A673 (cell line): ENCODE measurements around the gene MYO7B. TPM values are rescaled to one million over a fixed set of nuclear protein-coding genes. Genes with fewer than 3 reads are reported as not detected.

Experiments
- BruUV-seq: library from RNA; stranded (reverse); fragments of 400-500 nt; replicated peaks from 2 replicates; lab custom pipeline; 2021; lab: Mats Ljungman, UMichigan
- CTCF ChIA-PET: fragments of 300-600 bp; sonication (Branson Sonifier 250); formaldehyde crosslinking; loops from one replicate; lab custom pipeline; 2022; ENCODE audit warnings: antibody characterized with exemption; lab: Charles Lee
- POLR2A ChIA-PET: fragments of 300-600 bp; sonication (Branson Sonifier 250); formaldehyde crosslinking; loops from one replicate; lab custom pipeline; 2022; ENCODE audit warnings: antibody characterized with exemption; ENCODE audit not compliant: low non-redundant PET; lab: Charles Lee
- DNase-seq: peaks from one replicate; pipeline ENCODE4 v3.0.0-alpha.2; 2015; ENCODE audit warnings: low spot score
- H3K27ac ChIP-seq: fragments of 200-600 bp; sonication (generic); 2 replicates; pipeline ENCODE4 v1.5.1; 2016; ENCODE audit warnings: mixed run types, low read depth, mild to moderate bottlenecking, mixed read lengths, antibody characterized with exemption, low read length; ENCODE audit not compliant: poor library complexity, severe bottlenecking
- H3K27me3 ChIP-seq: fragments of 200-600 bp; sonication (generic); replicated peaks from 2 replicates; pipeline ENCODE4 v1.6.1; 2017; ENCODE audit warnings: mixed run types, low read depth, mild to moderate bottlenecking, mixed read lengths, antibody characterized with exemption, low read length; ENCODE audit not compliant: insufficient read depth, poor library complexity
- H3K36me3 ChIP-seq: fragments of 200-600 bp; sonication (generic); 2 replicates; pipeline ENCODE4 v1.6.1; 2016; ENCODE audit warnings: mixed run types, mild to moderate bottlenecking, mixed read lengths, antibody characterized with exemption, low read length; ENCODE audit not compliant: insufficient read depth, poor library complexity, severe bottlenecking
- H3K4me1 ChIP-seq: fragments of 200-600 bp; sonication (generic); 2 replicates; pipeline ENCODE4 v1.6.1; 2017; ENCODE audit warnings: mixed run types, mild to moderate bottlenecking, mixed read lengths, antibody characterized with exemption, low read length; ENCODE audit not compliant: insufficient read depth, poor library complexity, severe bottlenecking
- H3K4me3 ChIP-seq: fragments of 200-600 bp; sonication (generic); 2 replicates; pipeline ENCODE4 v1.5.1; 2016; ENCODE audit warnings: low read depth, mixed run types, mild to moderate bottlenecking, mixed read lengths, low read length; ENCODE audit not compliant: poor library complexity, severe bottlenecking
- H3K9me3 ChIP-seq: fragments of 200-600 bp; sonication (generic); 2 replicates; pipeline ENCODE4 v1.6.1; 2016; ENCODE audit warnings: mixed run types, low read depth, mild to moderate bottlenecking, mixed read lengths, antibody characterized with exemption, low read length; ENCODE audit not compliant: poor library complexity, severe bottlenecking
- EZH2 ChIP-seq: fragments of 200-600 bp; sonication (generic); IDR thresholded peaks from 2 replicates; pipeline ENCODE4 v1.6.1; 2017; ENCODE audit warnings: borderline replicate concordance, low read depth, mild to moderate bottlenecking, mixed read lengths, antibody characterized with exemption, low read length; ENCODE audit not compliant: poor library complexity, severe bottlenecking
- intact Hi-C: fragments of 100-400 bp; cut with micrococcal nuclease; formaldehyde crosslinking; loops from one replicate; pipeline ENCODE4 v1.10.0; 2022; ENCODE audit not compliant: unreplicated experiment
- total RNA-seq: library from RNA; stranded (reverse); gene quantifications from 2 replicates; pipeline ENCODE4 v1.2.3, GENCODE V29; 2021
- TF ChIP-seq, protein P1 (sequence below): fragments of 300-800, 200-600 bp; sonication (generic); conservative IDR thresholded peaks from 2 replicates; pipeline ENCODE4 v1.5.1; 2017; ENCODE audit warnings: low read depth, mild to moderate bottlenecking, antibody characterized with exemption, low read length, moderate library complexity, mixed read lengths

The MYO7B gene
- total RNA-seq, 1 experiment from 2014 or later: 0.24 TPM

DNA sequence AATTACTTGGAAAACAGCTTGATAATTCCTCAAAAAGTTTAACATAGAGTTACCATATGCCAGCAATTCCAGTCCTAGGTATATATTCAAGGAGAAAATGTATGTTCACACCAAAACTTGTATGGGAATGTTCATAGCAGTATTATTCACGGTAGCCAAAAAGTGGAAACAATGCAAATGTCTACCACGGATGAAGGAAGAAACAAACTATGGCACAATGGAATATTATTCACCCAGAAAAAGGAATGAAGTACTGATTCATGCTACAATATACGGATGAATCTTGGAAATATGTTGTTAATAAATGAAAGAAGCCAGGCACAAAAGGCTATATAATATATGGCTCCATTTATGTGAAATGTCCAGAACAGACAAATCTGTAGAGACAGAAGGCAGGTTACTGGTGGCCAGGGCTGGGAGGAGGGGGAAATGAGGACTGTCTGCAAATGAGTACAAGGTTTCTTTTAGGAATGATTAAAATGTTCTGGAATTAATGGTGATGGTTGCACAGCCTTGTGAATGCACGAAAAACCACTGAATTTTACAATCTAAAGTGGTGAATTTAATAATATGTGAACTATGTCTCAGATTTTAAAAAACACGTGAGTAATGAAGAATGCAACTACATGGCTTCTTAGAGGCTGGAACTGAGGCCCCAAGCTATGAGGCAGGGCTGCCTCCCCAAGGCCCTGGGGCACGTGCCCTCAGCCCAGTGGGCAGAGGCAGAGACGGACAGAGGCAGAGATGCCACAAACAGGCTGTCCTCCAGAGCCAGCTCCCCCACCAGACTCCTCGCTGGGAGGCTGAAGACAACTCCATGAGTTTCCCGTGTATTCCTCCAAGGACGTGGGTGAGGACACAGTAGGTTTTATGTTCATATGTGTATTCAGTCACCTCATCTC, 134.8 kb downstream of the MYO7B start:
- H3K27me3 ChIP-seq: peaks cover 6% of the 10 kb centered on the region
- TF ChIP-seq, protein P1, sequence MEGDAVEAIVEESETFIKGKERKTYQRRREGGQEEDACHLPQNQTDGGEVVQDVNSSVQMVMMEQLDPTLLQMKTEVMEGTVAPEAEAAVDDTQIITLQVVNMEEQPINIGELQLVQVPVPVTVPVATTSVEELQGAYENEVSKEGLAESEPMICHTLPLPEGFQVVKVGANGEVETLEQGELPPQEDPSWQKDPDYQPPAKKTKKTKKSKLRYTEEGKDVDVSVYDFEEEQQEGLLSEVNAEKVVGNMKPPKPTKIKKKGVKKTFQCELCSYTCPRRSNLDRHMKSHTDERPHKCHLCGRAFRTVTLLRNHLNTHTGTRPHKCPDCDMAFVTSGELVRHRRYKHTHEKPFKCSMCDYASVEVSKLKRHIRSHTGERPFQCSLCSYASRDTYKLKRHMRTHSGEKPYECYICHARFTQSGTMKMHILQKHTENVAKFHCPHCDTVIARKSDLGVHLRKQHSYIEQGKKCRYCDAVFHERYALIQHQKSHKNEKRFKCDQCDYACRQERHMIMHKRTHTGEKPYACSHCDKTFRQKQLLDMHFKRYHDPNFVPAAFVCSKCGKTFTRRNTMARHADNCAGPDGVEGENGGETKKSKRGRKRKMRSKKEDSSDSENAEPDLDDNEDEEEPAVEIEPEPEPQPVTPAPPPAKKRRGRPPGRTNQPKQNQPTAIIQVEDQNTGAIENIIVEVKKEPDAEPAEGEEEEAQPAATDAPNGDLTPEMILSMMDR: no peak
- TF ChIP-seq EZH2: no peak
- no peaks in the 10 kb centered on the region for H3K9me3 ChIP-seq
- intact Hi-C loops: no loop called here
- no TSS peak for BruUV-seq
- no peak overlapping the region for H3K4me3 ChIP-seq
- ChIA-PET POLR2A (no interaction called here), CTCF (no interaction called here)
- H3K36me3 ChIP-seq: no peaks in the 10 kb centered on the region
- H3K27ac ChIP-seq: no peak overlapping the region
- no peak for DNase-seq
- H3K4me1 ChIP-seq: no peaks in the 10 kb centered on the region

DNA sequence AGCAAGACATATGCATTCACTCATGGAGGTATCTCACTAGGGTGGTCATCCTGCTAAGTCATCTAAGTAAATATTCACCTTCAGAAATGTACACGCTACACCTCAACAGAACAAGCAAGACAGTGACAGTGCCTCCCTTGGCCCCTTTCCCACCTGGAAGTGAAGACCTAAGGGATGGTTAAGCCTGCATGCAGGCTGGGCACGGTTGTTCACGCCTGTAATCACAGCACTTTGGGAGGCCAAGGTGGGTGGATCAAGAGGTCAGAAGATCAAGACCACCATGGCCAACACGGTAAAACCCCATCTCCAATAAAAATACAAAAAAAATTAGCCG, 135.4 kb downstream of the MYO7B start:
- DNase-seq: no peak
- TF ChIP-seq, protein P1: no peak
- no peak for TF ChIP-seq EZH2
- H3K36me3 ChIP-seq: no peaks in the 10 kb centered on the region
- ChIA-PET CTCF (no interaction called here), POLR2A (no interaction called here)
- no peak overlapping the region for H3K27ac ChIP-seq
- peaks cover 4% of the 10 kb centered on the region for H3K27me3 ChIP-seq
- H3K4me3 ChIP-seq: no peak overlapping the region
- intact Hi-C loops: no loop called here
- no peaks in the 10 kb centered on the region for H3K4me1 ChIP-seq
- no TSS peak for BruUV-seq
- no peaks in the 10 kb centered on the region for H3K9me3 ChIP-seq

DNA sequence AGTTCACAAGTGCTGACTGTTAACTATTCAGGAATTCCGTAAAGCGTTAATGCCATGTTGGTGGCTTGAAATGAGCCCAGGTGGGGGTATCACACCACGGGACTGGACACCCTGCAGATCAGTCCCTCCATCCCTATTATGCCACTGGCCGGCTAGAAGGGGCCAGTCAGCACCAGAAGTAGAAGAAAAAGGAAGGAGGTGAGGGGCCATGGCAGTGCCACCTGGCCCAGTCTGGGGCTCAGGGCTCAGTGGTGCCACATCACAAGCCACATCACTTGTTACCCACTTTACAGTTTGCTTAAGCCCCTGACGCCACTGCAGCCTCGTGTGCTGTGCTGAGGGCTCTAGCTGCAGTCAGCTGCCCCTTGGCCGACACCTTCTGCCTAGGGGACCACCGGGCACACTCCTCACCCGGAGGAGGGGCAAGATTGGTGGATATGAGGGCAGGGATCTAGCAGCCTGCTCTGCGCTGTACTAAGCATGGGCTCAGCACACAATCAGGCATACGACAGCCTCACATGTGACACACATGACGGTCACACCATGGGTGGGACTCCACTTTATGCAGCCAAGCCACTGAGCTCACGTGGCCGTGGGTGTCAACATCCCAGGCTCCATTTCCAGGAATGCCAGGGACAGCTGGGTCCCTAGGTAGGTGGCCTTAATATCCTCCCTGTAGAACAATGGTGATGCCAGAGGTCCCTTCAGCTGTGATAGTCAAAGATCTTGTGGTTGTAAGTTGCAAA, 136.2 kb downstream of the MYO7B start:
- intact Hi-C loops: no loop called here

More for the DNA sequence above, 136.2 kb downstream of the MYO7B start:
- Histone ChIP-seq H3K9me3 (no peaks in the 10 kb centered on the region), H3K4me1 (no peaks in the 10 kb centered on the region), H3K27ac (no peak overlapping the region), H3K4me3 (no peak overlapping the region), H3K27me3 (peaks cover 7% of the 10 kb centered on the region), H3K36me3 (no peaks in the 10 kb centered on the region)
- TF ChIP-seq, protein P1: no peak
- TF ChIP-seq EZH2: no peak
- no peak for DNase-seq
- ChIA-PET POLR2A (no interaction called here), CTCF (no interaction called here)
- no TSS peak for BruUV-seq
